Smooth muscle cell (in vitro differentiated cells): Measurements from ENCODE around the gene ADAP1. TPM values are rescaled to one million over a fixed set of nuclear protein-coding genes. Genes with fewer than 3 reads are reported as not detected.

Experiments used
- DNase-seq: peaks from one replicate; lab custom pipeline; 2025; ENCODE audit not compliant: unreplicated experiment; lab: John Stamatoyannopoulos, UW
- H2AFZ ChIP-seq: fragments of 200-600 bp; sonication (generic); 2 replicates; pipeline ENCODE4 v1.6.0; 2016; ENCODE audit warnings: antibody characterized with exemption, low read depth, mild to moderate bottlenecking
- H3F3A ChIP-seq: fragments of 200-600 bp; sonication (generic); 2 replicates; pipeline ENCODE4 v1.6.0; 2017; ENCODE audit warnings: antibody characterized with exemption, low read depth
- H3K27ac ChIP-seq: fragments of 200-600 bp; sonication (generic); 2 replicates; pipeline ENCODE4 v1.5.1; 2016; ENCODE audit warnings: low read depth, mild to moderate bottlenecking
- H3K27me3 ChIP-seq: fragments of 200-600 bp; sonication (generic); 2 replicates; pipeline ENCODE4 v1.6.1; 2016; ENCODE audit warnings: low read depth, mild to moderate bottlenecking
- H3K36me3 ChIP-seq: fragments of 200-600 bp; sonication (generic); 2 replicates; pipeline ENCODE4 v1.5.1; 2016; ENCODE audit warnings: low read depth
- H3K4me1 ChIP-seq: fragments of 200-600 bp; sonication (generic); 2 replicates; pipeline ENCODE4 v1.5.1; 2016; ENCODE audit warnings: low read depth
- H3K4me2 ChIP-seq: fragments of 200-600 bp; sonication (generic); 2 replicates; pipeline ENCODE4 v1.6.0; 2016; ENCODE audit warnings: mild to moderate bottlenecking
- H3K4me3 ChIP-seq: fragments of 200-600 bp; sonication (generic); 2 replicates; pipeline ENCODE4 v1.5.1; 2016; ENCODE audit warnings: mild to moderate bottlenecking
- H3K79me2 ChIP-seq: fragments of 200-600 bp; sonication (generic); 2 replicates; pipeline ENCODE4 v1.6.0; 2016; ENCODE audit warnings: low read depth, mild to moderate bottlenecking
- H3K9ac ChIP-seq: fragments of 200-600 bp; sonication (generic); 2 replicates; pipeline ENCODE4 v1.6.0; 2016; ENCODE audit warnings: low read depth
- H3K9me3 ChIP-seq: fragments of 200-600 bp; sonication (generic); replicated peaks from 2 replicates; pipeline ENCODE4 v1.5.1; 2016; ENCODE audit warnings: low read depth
- H4K20me1 ChIP-seq: fragments of 200-600 bp; sonication (generic); 2 replicates; pipeline ENCODE4 v1.6.0; 2016; ENCODE audit warnings: low read depth
- WGBS: methylation state at CpG from one replicate; pipeline ENCODE4 v1.1.7; 2016; ENCODE audit warnings: low lambda C conversion rate; 5-methylcytosine and 5-hydroxymethylcytosine counted together
- polyA plus RNA-seq: library from polyadenylated mRNA; unstranded; fragments of >200 nt; fragmentation: Nextera tagmentation; extraction: Ambion mirVana; gene quantifications from 2 replicates; pipeline ENCODE4 v1.2.1, GENCODE V29; 2016
- total RNA-seq: library from RNA; depleted of rRNA; stranded (reverse); fragments of >200 nt; gene quantifications from 2 replicates; pipeline ENCODE4 v1.2.3, GENCODE V29; 2014
- TF ChIP-seq, protein P1 (sequence below): fragments of 200-600 bp; sonication (generic); IDR thresholded peaks from 2 replicates; pipeline ENCODE4 v1.5.1; 2017; ENCODE audit warnings: borderline replicate concordance, mild to moderate bottlenecking, antibody characterized with exemption; ENCODE audit not compliant: insufficient read depth, poor library complexity, severe bottlenecking

Gene ADAP1
- total and polyA plus RNA-seq, 2 experiments from 2014 or later: 1.3 to 2.0 TPM

DNA sequence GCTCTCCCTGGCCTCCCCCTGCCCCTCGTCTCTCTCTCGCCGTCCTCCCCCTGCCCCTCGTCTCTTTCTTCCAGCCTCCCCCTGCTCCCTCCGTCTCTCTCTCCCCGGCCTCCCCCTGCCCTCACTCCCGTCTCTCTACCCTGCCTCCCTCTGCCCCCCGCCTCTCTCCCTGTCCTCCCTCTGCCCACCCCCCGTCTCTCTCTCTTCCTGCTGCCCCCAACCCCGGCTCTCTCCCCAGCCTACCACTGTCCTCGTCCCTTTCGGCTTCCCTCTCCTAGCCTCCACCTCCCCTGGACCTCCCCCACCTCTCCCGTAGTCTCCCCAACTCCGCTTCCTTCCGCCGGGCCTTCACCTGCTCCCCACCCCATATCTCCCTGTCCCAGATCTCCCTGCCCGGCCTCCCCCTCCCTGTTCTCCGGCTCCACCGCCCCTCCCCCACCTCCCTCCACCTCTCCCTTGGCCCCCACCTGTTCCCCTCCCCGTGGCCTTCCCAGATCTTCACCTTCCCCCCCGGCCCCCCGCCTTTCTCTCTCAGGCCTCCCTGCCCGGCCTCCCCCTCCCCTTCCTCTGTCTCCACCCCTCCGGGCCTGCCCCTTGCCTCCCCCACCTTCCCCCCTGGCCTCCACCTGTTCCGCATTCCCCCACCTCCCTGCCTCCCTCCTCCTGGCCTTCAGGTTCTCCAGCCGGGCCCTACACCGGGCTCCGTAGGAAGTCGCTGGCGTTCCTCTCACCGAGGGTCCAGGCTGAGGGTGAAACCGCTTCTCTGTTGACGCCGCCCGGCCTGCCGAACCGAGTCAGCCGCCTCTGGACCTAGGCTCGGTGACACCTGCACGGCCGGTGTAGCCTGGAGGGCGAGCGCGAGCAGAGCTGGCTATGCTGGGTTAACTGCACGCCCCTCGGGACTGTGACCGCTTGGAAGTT lies 76.9 kb downstream of the ADAP1 start:
- DNase-seq: no peak
- H3K4me2 ChIP-seq: peak overlapping the region; percentile 87
- TF ChIP-seq, protein P1, sequence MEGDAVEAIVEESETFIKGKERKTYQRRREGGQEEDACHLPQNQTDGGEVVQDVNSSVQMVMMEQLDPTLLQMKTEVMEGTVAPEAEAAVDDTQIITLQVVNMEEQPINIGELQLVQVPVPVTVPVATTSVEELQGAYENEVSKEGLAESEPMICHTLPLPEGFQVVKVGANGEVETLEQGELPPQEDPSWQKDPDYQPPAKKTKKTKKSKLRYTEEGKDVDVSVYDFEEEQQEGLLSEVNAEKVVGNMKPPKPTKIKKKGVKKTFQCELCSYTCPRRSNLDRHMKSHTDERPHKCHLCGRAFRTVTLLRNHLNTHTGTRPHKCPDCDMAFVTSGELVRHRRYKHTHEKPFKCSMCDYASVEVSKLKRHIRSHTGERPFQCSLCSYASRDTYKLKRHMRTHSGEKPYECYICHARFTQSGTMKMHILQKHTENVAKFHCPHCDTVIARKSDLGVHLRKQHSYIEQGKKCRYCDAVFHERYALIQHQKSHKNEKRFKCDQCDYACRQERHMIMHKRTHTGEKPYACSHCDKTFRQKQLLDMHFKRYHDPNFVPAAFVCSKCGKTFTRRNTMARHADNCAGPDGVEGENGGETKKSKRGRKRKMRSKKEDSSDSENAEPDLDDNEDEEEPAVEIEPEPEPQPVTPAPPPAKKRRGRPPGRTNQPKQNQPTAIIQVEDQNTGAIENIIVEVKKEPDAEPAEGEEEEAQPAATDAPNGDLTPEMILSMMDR: no peak
- H3K36me3 ChIP-seq: no peaks in the 10 kb centered on the region
- H3K9ac ChIP-seq: peak overlapping the region; percentile 88
- no peaks in the 10 kb centered on the region for H3K9me3 ChIP-seq
- peaks cover 7% of the 10 kb centered on the region for H3K4me1 ChIP-seq
- peaks cover 48% of the 10 kb centered on the region for H4K20me1 ChIP-seq
- H3K27me3 ChIP-seq: no peaks in the 10 kb centered on the region
- peak overlapping the region; percentile 60 for H3K27ac ChIP-seq
- peak overlapping the region; percentile 84 for H3K4me3 ChIP-seq
- WGBS: 31% methylated on average over 22 of the region's 47 CpGs
- H3F3A ChIP-seq: peaks cover 28% of the 10 kb centered on the region
- H2AFZ ChIP-seq: no peak overlapping the region
- peaks cover 53% of the 10 kb centered on the region for H3K79me2 ChIP-seq

DNA sequence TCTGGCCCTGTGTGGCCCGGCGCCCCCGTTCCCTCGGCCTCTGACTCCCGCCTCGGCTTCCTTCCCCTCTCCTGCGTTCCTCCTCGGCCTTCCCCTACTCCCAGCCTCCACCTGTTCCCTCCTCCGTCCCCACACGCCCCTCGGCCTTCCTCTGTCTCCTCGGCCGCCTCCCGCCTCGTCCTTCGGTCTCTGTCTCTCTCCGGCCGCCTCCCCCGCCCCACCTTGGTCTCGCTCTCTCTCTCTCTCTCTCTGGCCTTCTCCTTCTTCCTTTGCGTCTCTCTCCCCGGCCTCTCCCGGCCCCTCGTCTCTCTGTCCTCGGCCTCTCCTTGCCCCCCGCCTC lies 77.5 kb downstream of the ADAP1 start:
- H3F3A ChIP-seq: peaks cover 33% of the 10 kb centered on the region
- 13% methylated on average over 4 of the region's 26 CpGs for WGBS
- H3K36me3 ChIP-seq: no peaks in the 10 kb centered on the region
- peak overlapping the region; percentile 88 for H3K9ac ChIP-seq
- TF ChIP-seq, protein P1: no peak
- H4K20me1 ChIP-seq: peaks cover 41% of the 10 kb centered on the region
- peak overlapping the region; percentile 87 for H3K4me2 ChIP-seq
- H3K27me3 ChIP-seq: no peaks in the 10 kb centered on the region
- peak; percentile 44 for DNase-seq
- no peak overlapping the region for H2AFZ ChIP-seq
- H3K79me2 ChIP-seq: peaks cover 46% of the 10 kb centered on the region
- H3K4me3 ChIP-seq: peak overlapping the region; percentile 84
- H3K4me1 ChIP-seq: peaks cover 7% of the 10 kb centered on the region
- H3K9me3 ChIP-seq: no peaks in the 10 kb centered on the region
- peak overlapping the region; percentile 60 for H3K27ac ChIP-seq

DNA sequence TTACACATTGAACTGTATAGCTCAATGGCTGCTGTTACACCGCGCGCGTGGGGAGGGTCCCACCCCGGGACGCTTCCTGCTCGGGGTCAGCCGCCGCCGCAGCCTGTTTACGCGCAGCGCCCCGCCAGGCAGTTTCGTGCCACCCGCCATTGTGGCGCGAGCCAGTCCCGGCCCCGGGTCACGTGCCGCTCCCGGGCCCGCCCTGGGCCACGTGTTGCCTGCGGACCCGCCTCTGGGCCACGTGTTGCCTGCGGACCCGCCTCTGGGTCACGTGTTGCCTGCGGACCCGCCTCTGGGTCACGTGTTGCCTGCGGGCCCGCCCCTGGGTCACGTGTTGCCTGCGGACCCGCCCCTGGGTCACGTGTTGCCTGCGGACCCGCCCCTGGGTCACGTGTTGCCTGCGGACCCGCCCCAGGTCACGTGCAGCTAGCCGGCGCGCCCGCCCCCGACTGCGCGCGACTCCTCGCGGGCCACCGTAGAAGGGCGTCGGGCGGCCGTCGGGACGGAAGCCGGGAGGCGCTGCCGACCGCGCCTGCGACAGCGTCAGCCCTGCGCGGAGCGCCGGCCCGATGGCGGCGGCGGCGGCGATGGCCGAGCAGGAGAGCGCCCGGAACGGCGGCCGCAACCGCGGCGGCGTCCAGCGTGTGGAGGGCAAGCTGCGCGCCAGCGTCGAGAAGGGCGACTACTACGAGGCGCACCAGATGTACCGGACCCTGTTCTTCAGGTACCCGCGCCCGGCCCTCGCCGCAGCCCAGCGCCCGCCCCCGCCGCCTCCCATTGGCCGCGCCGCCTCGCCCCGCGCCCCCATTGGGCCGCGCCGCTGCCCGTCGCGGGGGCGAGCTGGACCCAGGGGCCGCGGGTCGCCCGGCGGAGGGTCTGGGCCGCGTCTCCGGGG lies 78.2 kb downstream of the ADAP1 start, which contains the start of gene GET4:
TSS of gene GET4 (plus strand) at position 478 of the 895 bp plus-strand sequence. CDS start at position 570, 92 bp downstream.
- peak within 1 kb of the TSS; percentile 78 for H3K27ac ChIP-seq
- H3K36me3 ChIP-seq: no peaks in the 10 kb centered on the region
- peaks cover 33% of the 10 kb centered on the region for H3F3A ChIP-seq
- TF ChIP-seq, protein P1: no peak
- peak within 1 kb of the TSS; percentile 87 for H3K4me2 ChIP-seq
- H4K20me1 ChIP-seq: peaks cover 35% of the 10 kb centered on the region
- peak within 1 kb of the TSS; percentile 88 for H3K9ac ChIP-seq
- H3K27me3 ChIP-seq: no peaks in the 10 kb centered on the region
- H3K4me1 ChIP-seq: peaks cover 7% of the 10 kb centered on the region
- H3K79me2 ChIP-seq: peaks cover 40% of the 10 kb centered on the region
- H3K9me3 ChIP-seq: no peaks in the 10 kb centered on the region
- H3K4me3 ChIP-seq: peak within 1 kb of the TSS; percentile 84
- H2AFZ ChIP-seq: no peak within 1 kb of the TSS
- peak; percentile 81 for DNase-seq
- WGBS: 1% methylated on average over 79 of the region's 129 CpGs
